HG03108 (cell line): Measurements from ENCODE around the gene BRD2.
A peak's percentile ranks its signal among the peaks of the same experiment; 100 is the strongest.

Experiments
- ATAC-seq: cut with Tn5 transposase; IDR thresholded peaks from one replicate; pipeline ENCODE4 v1.9.1; 2021; ENCODE audit warnings: moderate library complexity; ENCODE audit not compliant: unreplicated experiment

The BRD2 gene

DNA sequence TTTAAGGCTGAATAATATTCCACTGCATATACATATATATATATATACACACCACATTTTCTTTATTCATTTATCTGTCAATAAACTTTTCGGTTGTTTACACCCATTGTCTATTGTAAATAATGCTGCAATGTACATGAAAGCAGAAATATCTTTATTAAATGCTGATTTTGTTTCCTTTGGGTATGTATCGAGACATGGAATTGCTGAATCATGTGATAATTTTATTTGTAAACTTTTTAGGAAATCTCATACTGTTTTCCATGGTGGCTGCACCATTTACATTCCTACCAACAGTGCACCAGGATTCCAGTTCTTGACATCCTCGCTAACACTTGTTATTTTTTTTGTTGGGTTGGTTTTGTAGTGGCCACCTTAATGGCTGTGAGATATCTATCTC, 55.1 kb downstream of the BRD2 start:
- no peak for ATAC-seq

DNA sequence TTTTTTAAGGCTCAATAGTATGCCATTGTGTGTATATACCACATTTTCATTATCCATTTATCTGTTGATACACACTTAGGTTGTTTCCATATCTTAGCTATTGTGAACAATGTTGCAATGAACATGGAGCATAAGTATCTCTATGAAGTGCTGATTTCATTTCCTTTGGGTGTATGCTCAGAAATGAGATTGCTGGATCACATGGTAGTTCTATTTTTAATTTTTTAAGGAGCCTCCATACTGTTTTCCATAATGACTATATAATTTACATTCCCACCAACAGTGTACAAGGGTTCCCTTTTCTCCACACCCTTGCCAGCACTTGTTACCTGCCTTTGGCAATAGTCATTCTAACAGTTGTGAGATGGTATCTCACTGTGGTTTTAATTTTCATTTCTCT, 56.1 kb downstream of the BRD2 start:
- ATAC-seq: no peak

DNA sequence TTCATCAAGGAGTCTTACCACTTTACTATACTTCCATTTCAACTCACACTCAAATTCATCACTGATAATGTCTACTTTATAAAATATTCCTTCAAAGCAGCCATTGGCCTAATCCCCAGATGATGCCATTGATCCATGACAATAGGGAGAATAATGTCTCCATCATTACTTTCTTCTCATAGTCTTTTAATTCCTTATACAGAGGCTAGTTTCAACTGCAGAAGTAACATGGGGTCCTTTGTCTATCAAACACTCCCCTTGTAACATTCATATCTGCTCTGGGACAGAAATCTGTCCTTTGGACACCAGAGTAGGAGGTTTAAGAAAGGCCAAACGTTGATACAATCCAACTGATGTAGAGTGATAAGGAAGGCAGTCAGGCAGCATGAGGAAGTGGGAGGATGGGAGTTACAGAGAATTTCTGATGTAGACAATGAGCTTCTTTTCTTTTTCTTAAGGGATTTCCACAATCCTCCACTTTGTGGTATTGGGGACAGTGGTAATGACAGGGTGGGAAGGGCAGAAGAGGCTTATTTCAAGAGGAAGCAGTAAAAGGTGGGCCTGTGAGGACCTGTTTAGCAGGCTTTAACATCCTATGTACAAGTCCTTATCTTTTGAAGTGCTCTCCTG, 59.9 kb downstream of the BRD2 start:
- ATAC-seq: no peak

DNA sequence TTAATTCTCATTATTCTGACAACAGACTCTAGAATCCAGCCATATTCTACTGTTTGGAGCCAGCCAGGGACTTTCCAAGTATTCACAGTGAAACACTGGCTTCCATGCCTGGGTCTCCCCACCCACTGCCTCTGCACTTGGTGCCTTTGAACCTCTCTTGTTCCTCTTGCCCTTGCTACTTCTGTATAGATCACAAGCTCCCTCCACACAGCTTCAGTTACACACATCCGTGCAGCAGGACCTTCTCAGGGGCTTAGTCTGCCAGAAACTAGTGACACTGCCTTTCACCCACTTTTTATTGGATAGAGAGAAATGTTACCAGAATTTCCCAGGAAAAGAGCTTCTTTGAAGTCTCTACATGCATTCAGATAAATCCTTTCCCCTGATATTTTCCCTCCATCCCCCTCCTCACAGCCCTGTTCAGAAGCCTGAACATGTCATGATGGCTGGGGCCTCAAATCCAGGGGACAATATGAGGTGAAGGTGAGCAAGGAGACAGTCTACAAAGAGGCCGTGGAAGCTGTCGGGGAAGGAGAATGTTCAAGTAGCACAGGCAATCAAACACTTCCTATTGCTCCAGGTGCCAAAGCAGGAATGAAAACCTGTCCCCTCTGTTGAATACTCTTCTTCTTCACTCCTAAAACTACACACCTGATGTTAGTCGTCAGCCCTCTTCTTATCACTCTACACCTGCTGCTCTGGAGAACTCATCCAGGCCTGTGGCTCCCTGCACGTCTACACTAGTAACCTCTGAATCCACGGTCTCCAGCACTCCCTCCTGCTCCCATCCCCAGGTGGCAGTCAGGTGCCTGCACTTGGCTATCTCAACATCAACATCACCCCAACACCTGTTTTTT, 61.2 kb downstream of the BRD2 start:
- peak; percentile 59 for ATAC-seq

DNA sequence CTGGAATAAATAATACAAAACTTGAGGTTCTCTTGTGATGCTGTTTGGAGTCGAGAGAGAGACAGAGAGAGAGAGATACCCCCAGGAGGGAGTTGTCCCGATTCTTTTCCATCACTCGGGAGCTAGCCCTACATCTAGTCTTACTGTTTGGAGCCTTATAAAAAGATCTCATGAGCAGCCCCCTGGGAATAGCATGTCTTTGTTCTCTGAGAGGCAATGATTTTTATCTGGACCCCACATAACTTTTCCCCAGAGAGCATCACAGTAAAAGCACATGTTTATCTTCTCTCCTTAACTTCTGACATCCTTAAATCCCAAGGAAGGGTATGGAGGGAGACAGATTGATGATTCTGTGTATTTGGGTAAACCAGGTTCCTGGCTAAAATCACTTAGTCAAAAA, 61.9 kb downstream of the BRD2 start:
- no peak for ATAC-seq
